ENCODE measurements around the gene KCNMA1.

Gene KCNMA1

GRCh38 chr10:77643795-77644468 is 6.3 kb upstream of the KCNMA1 start:
- peaks cover 43% of the 10 kb centered on the region for H3K27me3 Mint-ChIP-seq
- no peak overlapping the region for H3K27ac Mint-ChIP-seq
- no peaks in the 10 kb centered on the region for H3K9me3 Mint-ChIP-seq
- H3K4me1 Mint-ChIP-seq, result peaks cover 11% of the 10 kb centered on the region
- no peak overlapping the region for H3K4me3 Mint-ChIP-seq
- H3K36me3 Mint-ChIP-seq, result no peaks in the 10 kb centered on the region
- ATAC-seq, result peak; percentile 62

DNA sequence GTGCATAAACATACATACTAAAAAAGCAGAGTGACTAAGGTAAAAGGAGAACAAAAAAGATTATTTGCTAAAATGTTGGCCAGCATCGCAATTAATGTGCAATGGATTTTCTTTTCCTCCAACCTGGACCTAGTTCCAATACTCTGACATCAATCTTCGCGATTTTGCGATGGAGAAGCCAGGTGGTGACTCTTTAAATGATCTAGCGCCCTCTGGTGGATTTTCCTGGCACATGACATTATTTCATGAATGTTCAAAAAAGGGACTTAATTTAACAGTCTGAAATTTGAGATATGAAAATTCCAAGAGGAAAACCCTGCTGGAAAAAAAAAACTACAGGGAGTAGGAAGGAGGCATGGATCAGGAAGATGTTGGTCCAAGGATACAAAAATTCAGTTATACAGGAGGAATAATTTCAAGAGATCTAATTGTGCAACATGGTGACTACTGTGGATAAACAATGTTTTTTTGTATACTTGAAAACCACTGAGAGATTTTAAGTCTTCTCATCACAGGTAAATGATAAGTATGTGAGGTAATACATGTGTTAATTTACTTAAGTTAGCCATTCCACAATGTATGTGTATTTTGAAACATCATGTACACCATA is 4.3 kb upstream of the KCNMA1 start:
- H3K4me3 Mint-ChIP-seq, result no peak overlapping the region
- H3K4me1 Mint-ChIP-seq, result peaks cover 22% of the 10 kb centered on the region
- peaks cover 57% of the 10 kb centered on the region for H3K27me3 Mint-ChIP-seq
- H3K9me3 Mint-ChIP-seq, result no peaks in the 10 kb centered on the region
- no peak for ATAC-seq
- H3K27ac Mint-ChIP-seq, result no peak overlapping the region
- H3K36me3 Mint-ChIP-seq, result no peaks in the 10 kb centered on the region

- Mint-ChIP-seq H3K9me3 (no peaks in the 10 kb centered on the region), H3K27me3 (peaks cover 58% of the 10 kb centered on the region), H3K4me1 (peaks cover 26% of the 10 kb centered on the region), H3K4me3 (no peak overlapping the region), H3K36me3 (no peaks in the 10 kb centered on the region), H3K27ac (no peak overlapping the region)
- no peak for ATAC-seq
These were observed 3.7 kb upstream of the KCNMA1 start for GRCh38 chr10:77641344-77641743.

- ATAC-seq, result no peak
- Mint-ChIP-seq H3K27ac (no peak overlapping the region), H3K36me3 (no peaks in the 10 kb centered on the region), H3K27me3 (peaks cover 65% of the 10 kb centered on the region), H3K4me1 (peaks cover 31% of the 10 kb centered on the region), H3K9me3 (no peaks in the 10 kb centered on the region), H3K4me3 (no peak overlapping the region)
These were observed 2.6 kb upstream of the KCNMA1 start for GRCh38 chr10:77640167-77640566.

- Mint-ChIP-seq H3K27me3 (peaks cover 68% of the 10 kb centered on the region), H3K36me3 (no peaks in the 10 kb centered on the region), H3K9me3 (no peaks in the 10 kb centered on the region), H3K4me3 (no peak overlapping the region), H3K4me1 (peaks cover 31% of the 10 kb centered on the region), H3K27ac (no peak overlapping the region)
- no peak for ATAC-seq
These were observed 2.1 kb upstream of the KCNMA1 start for GRCh38 chr10:77639756-77640155.

- Mint-ChIP-seq H3K4me1 (peaks cover 31% of the 10 kb centered on the region), H3K4me3 (peak overlapping the region; percentile 73), H3K27ac (no peak overlapping the region), H3K36me3 (no peaks in the 10 kb centered on the region), H3K27me3 (peaks cover 75% of the 10 kb centered on the region), H3K9me3 (no peaks in the 10 kb centered on the region)
- ATAC-seq, result peak; percentile 14
These were observed 903 bp upstream of the KCNMA1 start for GRCh38 chr10:77638321-77639101.

DNA sequence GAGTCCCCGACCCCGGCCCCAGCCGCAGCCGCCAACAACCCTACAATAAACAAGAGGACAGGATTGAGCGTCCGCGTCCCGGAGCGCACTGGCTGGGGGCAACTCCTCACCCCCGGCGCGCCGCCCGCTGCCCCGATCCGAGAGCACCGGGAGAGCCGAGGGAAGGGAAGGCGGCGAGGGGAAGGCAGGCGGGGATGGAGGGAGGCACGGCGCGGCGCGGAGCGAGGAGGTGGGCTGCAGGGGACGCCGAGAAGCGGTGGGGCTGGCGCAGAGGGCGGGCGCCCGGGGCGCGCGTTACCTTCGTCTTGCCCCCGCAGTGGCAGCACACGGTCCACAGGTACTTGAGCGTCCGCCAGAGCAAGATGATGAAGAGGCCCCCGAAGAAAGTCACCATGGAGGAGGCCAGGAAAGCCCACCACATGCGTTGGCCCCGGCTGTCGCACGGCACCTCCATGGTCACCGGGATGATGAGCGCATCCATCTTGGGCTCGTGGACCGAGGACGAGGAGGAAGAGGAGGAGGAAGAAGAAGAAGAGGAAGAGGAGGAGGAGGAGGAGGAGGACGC is 559 bp downstream of the KCNMA1 start:
- Mint-ChIP-seq H3K27me3 (peaks cover 80% of the 10 kb centered on the region), H3K36me3 (no peaks in the 10 kb centered on the region), H3K4me3 (peak overlapping the region; percentile 85), H3K4me1 (peaks cover 31% of the 10 kb centered on the region), H3K9me3 (no peaks in the 10 kb centered on the region), H3K27ac (no peak overlapping the region)
- no peak for ATAC-seq

GRCh38 chr10:77636282-77636966 is 1.2 kb downstream of the KCNMA1 start:
- Mint-ChIP-seq H3K36me3 (no peaks in the 10 kb centered on the region), H3K4me3 (peak overlapping the region; percentile 85), H3K9me3 (no peaks in the 10 kb centered on the region), H3K27me3 (peaks cover 74% of the 10 kb centered on the region), H3K4me1 (peaks cover 26% of the 10 kb centered on the region), H3K27ac (no peak overlapping the region)
- ATAC-seq, result no peak

GRCh38 chr10:77635402-77636227 is 2.0 kb downstream of the KCNMA1 start:
- no peaks in the 10 kb centered on the region for H3K9me3 Mint-ChIP-seq
- peaks cover 66% of the 10 kb centered on the region for H3K27me3 Mint-ChIP-seq
- H3K4me1 Mint-ChIP-seq, result peaks cover 24% of the 10 kb centered on the region
- no peaks in the 10 kb centered on the region for H3K36me3 Mint-ChIP-seq
- H3K27ac Mint-ChIP-seq, result no peak overlapping the region
- H3K4me3 Mint-ChIP-seq, result no peak overlapping the region
- no peak for ATAC-seq

- H3K4me1 Mint-ChIP-seq, result peaks cover 24% of the 10 kb centered on the region
- H3K27me3 Mint-ChIP-seq, result peaks cover 59% of the 10 kb centered on the region
- H3K27ac Mint-ChIP-seq, result no peak overlapping the region
- H3K4me3 Mint-ChIP-seq, result no peak overlapping the region
- ATAC-seq, result no peak
- H3K36me3 Mint-ChIP-seq, result no peaks in the 10 kb centered on the region
- no peaks in the 10 kb centered on the region for H3K9me3 Mint-ChIP-seq
These were observed 2.7 kb downstream of the KCNMA1 start for GRCh38 chr10:77634939-77635338.

DNA sequence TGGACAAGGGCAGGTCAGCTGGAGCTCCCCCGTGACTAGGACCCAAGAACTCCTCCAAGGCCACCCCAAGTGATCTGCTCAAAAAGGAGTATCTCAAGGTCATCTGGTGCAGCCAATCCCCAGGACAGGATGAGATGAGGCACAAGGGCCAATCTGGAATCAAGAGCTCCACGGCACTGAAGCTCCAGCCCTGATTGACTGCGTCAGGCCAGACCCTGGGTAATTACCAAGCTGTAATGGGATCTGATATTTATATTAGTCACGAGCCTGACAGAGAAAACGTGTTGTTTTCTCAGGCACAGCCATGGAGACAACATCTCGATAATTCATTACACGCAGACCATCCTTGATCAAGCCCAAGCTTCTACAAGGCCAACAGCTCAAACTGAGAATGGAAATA is 4.2 kb downstream of the KCNMA1 start:
- no peak for ATAC-seq
- H3K4me1 Mint-ChIP-seq, result peaks cover 16% of the 10 kb centered on the region
- H3K9me3 Mint-ChIP-seq, result no peaks in the 10 kb centered on the region
- H3K36me3 Mint-ChIP-seq, result no peaks in the 10 kb centered on the region
- no peak overlapping the region for H3K4me3 Mint-ChIP-seq
- H3K27ac Mint-ChIP-seq, result no peak overlapping the region
- peaks cover 44% of the 10 kb centered on the region for H3K27me3 Mint-ChIP-seq

GRCh38 chr10:77631241-77631640 is 6.4 kb downstream of the KCNMA1 start:
- Mint-ChIP-seq H3K36me3 (no peaks in the 10 kb centered on the region), H3K4me1 (peaks cover 9% of the 10 kb centered on the region), H3K9me3 (no peaks in the 10 kb centered on the region), H3K4me3 (no peak overlapping the region), H3K27me3 (peaks cover 29% of the 10 kb centered on the region), H3K27ac (no peak overlapping the region)
- no peak for ATAC-seq

DNA sequence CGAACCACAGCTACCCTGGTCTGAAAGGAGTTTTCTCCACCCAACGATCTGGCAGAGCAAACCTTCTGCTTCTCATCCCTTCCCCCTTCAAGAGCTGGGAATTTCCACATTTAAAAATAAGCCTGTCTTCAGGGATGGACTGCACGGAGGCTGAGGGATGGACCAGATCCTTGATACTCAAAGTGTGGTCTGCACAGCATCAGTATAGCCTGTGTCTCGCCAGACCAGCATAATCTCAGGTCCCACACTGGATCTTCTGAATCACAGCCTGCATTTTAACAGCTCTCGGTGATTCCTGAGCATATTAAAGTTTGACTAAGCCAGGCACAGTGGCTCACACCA is 7.1 kb downstream of the KCNMA1 start:
- H3K4me1 Mint-ChIP-seq, result peaks cover 9% of the 10 kb centered on the region
- ATAC-seq, result no peak
- no peaks in the 10 kb centered on the region for H3K9me3 Mint-ChIP-seq
- H3K27me3 Mint-ChIP-seq, result peaks cover 21% of the 10 kb centered on the region
- H3K36me3 Mint-ChIP-seq, result no peaks in the 10 kb centered on the region
- no peak overlapping the region for H3K4me3 Mint-ChIP-seq
- H3K27ac Mint-ChIP-seq, result no peak overlapping the region

DNA sequence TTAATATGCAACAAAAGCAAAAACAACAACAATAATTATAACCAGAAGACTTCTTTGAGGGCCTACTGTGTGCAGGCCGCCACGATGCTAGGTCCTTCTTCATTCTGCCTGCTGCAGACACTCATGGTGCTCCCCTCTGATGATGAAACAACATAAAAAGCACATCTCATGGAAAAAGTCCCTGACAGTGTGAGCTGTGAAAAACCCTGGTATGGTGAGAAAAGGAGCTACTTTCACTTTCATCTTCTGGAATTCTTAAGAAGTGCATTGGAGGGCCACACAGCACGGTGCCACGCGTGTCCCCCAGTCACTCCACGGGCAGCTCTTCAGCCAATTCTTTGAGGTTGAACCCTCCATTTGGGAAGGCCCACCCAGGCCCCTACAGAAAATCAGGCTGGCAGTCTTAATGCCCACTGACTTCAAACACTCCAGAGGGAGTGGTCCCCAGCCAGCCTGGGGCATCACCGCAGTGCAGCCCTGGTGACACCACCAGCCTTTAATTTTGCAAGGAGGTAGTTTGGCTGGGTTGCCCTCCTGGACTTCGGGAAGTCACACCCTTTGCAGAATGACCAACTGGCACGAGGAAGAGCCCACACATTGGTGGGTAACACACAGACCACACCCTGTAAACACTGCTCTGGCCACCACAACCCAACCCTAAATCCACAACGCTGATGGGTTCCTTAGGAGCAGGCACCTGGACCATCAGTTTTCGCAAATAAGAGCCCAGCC is 7.7 kb downstream of the KCNMA1 start:
- peaks cover 16% of the 10 kb centered on the region for H3K27me3 Mint-ChIP-seq
- no peak overlapping the region for H3K4me3 Mint-ChIP-seq
- no peaks in the 10 kb centered on the region for H3K36me3 Mint-ChIP-seq
- ATAC-seq, result no peak
- H3K27ac Mint-ChIP-seq, result no peak overlapping the region
- H3K4me1 Mint-ChIP-seq, result peaks cover 15% of the 10 kb centered on the region
- no peaks in the 10 kb centered on the region for H3K9me3 Mint-ChIP-seq
